Measurements from ENCODE around the gene ZBTB16. TPM values are rescaled to one million over a fixed set of nuclear protein-coding genes. Genes with fewer than 3 reads are reported as not detected.

The ZBTB16 gene
- total and polyA plus RNA-seq, 4 donors: 32.9 to 283 (median 74.5) TPM

GRCh38 chr11:114273890-114274635 is 214.6 kb downstream of the ZBTB16 start:
- no peaks in the 10 kb centered on the region for H3K9me3 ChIP-seq (ENCODE audit: control insufficient read depth, low read length)
- peaks cover 0 to 3% of the 10 kb centered on the region in 2 donors for H3K36me3 ChIP-seq (ENCODE audit: control insufficient read depth in 1 of 2, insufficient read depth in 2 of 2, low read length in 1 of 2)
- WGBS, 2 donors: 83 to 87% methylated on average over 5 of the region's 5 CpGs
- DNase-seq: no peak
- H3K27ac ChIP-seq (ENCODE audit: low read depth in 1 of 2, low read length in 2 of 2): no peak overlapping the region
- no peaks in the 10 kb centered on the region for H3K27me3 ChIP-seq (ENCODE audit: control insufficient read depth in 1 of 2, insufficient read depth in 2 of 2, low read length in 1 of 2)
- no peak overlapping the region for H3K4me3 ChIP-seq (ENCODE audit: low read length in 2 of 2)
- H3K4me1 ChIP-seq (ENCODE audit: control insufficient read depth in 1 of 2, insufficient read depth in 2 of 2, low read length in 2 of 2): peaks cover 0 to 2% of the 10 kb centered on the region in 2 donors
- intact Hi-C loops (cut with DNase I): no loop called here
- no peak for ATAC-seq (ENCODE audit: low FRiP score)

GRCh38 chr11:114274637-114275036 is 215.1 kb downstream of the ZBTB16 start:
- no peaks in the 10 kb centered on the region for H3K9me3 ChIP-seq (ENCODE audit: control insufficient read depth, low read length)
- DNase-seq (no peak), ATAC-seq (ENCODE audit: low FRiP score) (no peak)
- no peak overlapping the region for H3K27ac ChIP-seq (ENCODE audit: low read depth in 1 of 2, low read length in 2 of 2)
- no peak overlapping the region for H3K4me3 ChIP-seq (ENCODE audit: low read length in 2 of 2)
- intact Hi-C loops (cut with DNase I): no loop called here
- H3K4me1 ChIP-seq (ENCODE audit: control insufficient read depth in 1 of 2, insufficient read depth in 2 of 2, low read length in 2 of 2): peaks cover 0 to 2% of the 10 kb centered on the region in 2 donors
- 67 to 76% methylated on average over 3 of the region's 3 CpGs for WGBS, 2 donors
- peaks cover 0 to 3% of the 10 kb centered on the region in 2 donors for H3K36me3 ChIP-seq (ENCODE audit: control insufficient read depth in 1 of 2, insufficient read depth in 2 of 2, low read length in 1 of 2)
- H3K27me3 ChIP-seq (ENCODE audit: control insufficient read depth in 1 of 2, insufficient read depth in 2 of 2, low read length in 1 of 2): no peaks in the 10 kb centered on the region

GRCh38 chr11:114275280-114275679 is 215.8 kb downstream of the ZBTB16 start:
- Histone ChIP-seq H3K9me3 (ENCODE audit: control insufficient read depth, low read length) (no peaks in the 10 kb centered on the region), H3K27ac (ENCODE audit: low read depth in 1 of 2, low read length in 2 of 2) (no peak overlapping the region), H3K4me1 (ENCODE audit: control insufficient read depth in 1 of 2, insufficient read depth in 2 of 2, low read length in 2 of 2) (peaks cover 0 to 2% of the 10 kb centered on the region in 2 donors), H3K36me3 (ENCODE audit: control insufficient read depth in 1 of 2, insufficient read depth in 2 of 2, low read length in 1 of 2) (peaks cover 0 to 2% of the 10 kb centered on the region in 2 donors), H3K4me3 (ENCODE audit: low read length in 2 of 2) (no peak overlapping the region), H3K27me3 (ENCODE audit: control insufficient read depth in 1 of 2, insufficient read depth in 2 of 2, low read length in 1 of 2) (no peaks in the 10 kb centered on the region)
- WGBS, 2 donors: 13 to 18% methylated on average over 3 of the region's 3 CpGs
- intact Hi-C loops (cut with DNase I): no loop called here
- DNase-seq (peak in 1 of 2 donors; percentile 63), ATAC-seq (ENCODE audit: low FRiP score) (peak; percentile 19)

- no peak for DNase-seq
- no peak for ATAC-seq (ENCODE audit: low FRiP score)
- intact Hi-C loops (cut with DNase I): no loop called here
- no peak overlapping the region for H3K27ac ChIP-seq (ENCODE audit: low read depth in 1 of 2, low read length in 2 of 2)
- 35 to 36% methylated on average over 5 of the region's 5 CpGs for WGBS, 2 donors
- H3K36me3 ChIP-seq (ENCODE audit: control insufficient read depth in 1 of 2, insufficient read depth in 2 of 2, low read length in 1 of 2): peaks cover 0 to 1% of the 10 kb centered on the region in 2 donors
- H3K27me3 ChIP-seq (ENCODE audit: control insufficient read depth in 1 of 2, insufficient read depth in 2 of 2, low read length in 1 of 2): no peaks in the 10 kb centered on the region
- no peak overlapping the region for H3K4me3 ChIP-seq (ENCODE audit: low read length in 2 of 2)
- peaks cover 0 to 4% of the 10 kb centered on the region in 2 donors for H3K4me1 ChIP-seq (ENCODE audit: control insufficient read depth in 1 of 2, insufficient read depth in 2 of 2, low read length in 2 of 2)
- H3K9me3 ChIP-seq (ENCODE audit: control insufficient read depth, low read length): no peaks in the 10 kb centered on the region
Measured at GRCh38 chr11:114276077-114276476, 216.6 kb downstream of the ZBTB16 start.

GRCh38 chr11:114277637-114278341 is 218.3 kb downstream of the ZBTB16 start:
- DNase-seq: no peak
- H3K27ac ChIP-seq (ENCODE audit: low read depth in 1 of 2, low read length in 2 of 2): no peak overlapping the region
- 89 to 91% methylated on average over 11 of the region's 11 CpGs for WGBS, 2 donors
- H3K4me3 ChIP-seq (ENCODE audit: low read length in 2 of 2): no peak overlapping the region
- no peaks in the 10 kb centered on the region for H3K9me3 ChIP-seq (ENCODE audit: control insufficient read depth, low read length)
- ATAC-seq (ENCODE audit: low FRiP score): no peak
- intact Hi-C loops (cut with DNase I): no loop called here
- peaks cover 0 to 1% of the 10 kb centered on the region in 2 donors for H3K36me3 ChIP-seq (ENCODE audit: control insufficient read depth in 1 of 2, insufficient read depth in 2 of 2, low read length in 1 of 2)
- H3K27me3 ChIP-seq (ENCODE audit: control insufficient read depth in 1 of 2, insufficient read depth in 2 of 2, low read length in 1 of 2): no peaks in the 10 kb centered on the region
- H3K4me1 ChIP-seq (ENCODE audit: control insufficient read depth in 1 of 2, insufficient read depth in 2 of 2, low read length in 2 of 2): peaks cover 0 to 4% of the 10 kb centered on the region in 2 donors

GRCh38 chr11:114278342-114279065 is 219.0 kb downstream of the ZBTB16 start:
- Histone ChIP-seq H3K9me3 (ENCODE audit: control insufficient read depth, low read length) (no peaks in the 10 kb centered on the region), H3K36me3 (ENCODE audit: control insufficient read depth in 1 of 2, insufficient read depth in 2 of 2, low read length in 1 of 2) (peaks cover 0 to 1% of the 10 kb centered on the region in 2 donors), H3K4me3 (ENCODE audit: low read length in 2 of 2) (no peak overlapping the region), H3K4me1 (ENCODE audit: control insufficient read depth in 1 of 2, insufficient read depth in 2 of 2, low read length in 2 of 2) (peaks cover 0 to 2% of the 10 kb centered on the region in 2 donors), H3K27me3 (ENCODE audit: control insufficient read depth in 1 of 2, insufficient read depth in 2 of 2, low read length in 1 of 2) (no peaks in the 10 kb centered on the region), H3K27ac (ENCODE audit: low read depth in 1 of 2, low read length in 2 of 2) (no peak overlapping the region)
- DNase-seq: no peak
- intact Hi-C loops (cut with DNase I): no loop called here
- ATAC-seq (ENCODE audit: low FRiP score): no peak
- 88 to 92% methylated on average over 4 of the region's 4 CpGs for WGBS, 2 donors

- no peaks in the 10 kb centered on the region for H3K36me3 ChIP-seq (ENCODE audit: control insufficient read depth in 1 of 2, insufficient read depth in 2 of 2, low read length in 1 of 2)
- H3K4me3 ChIP-seq (ENCODE audit: low read length in 2 of 2): no peak overlapping the region
- no peaks in the 10 kb centered on the region for H3K27me3 ChIP-seq (ENCODE audit: control insufficient read depth in 1 of 2, insufficient read depth in 2 of 2, low read length in 1 of 2)
- WGBS, 2 donors: 67% methylated on average over 9 of the region's 9 CpGs
- intact Hi-C loops (cut with DNase I): loop anchor here in 1 of 2 donors (2.0 to 10.0 kb wide), 5 partner anchors 42 to 483 kb away; partner anchors contain the start of genes C11orf71, RBM7 and REXO2
- DNase-seq: no peak
- H3K9me3 ChIP-seq (ENCODE audit: control insufficient read depth, low read length): no peaks in the 10 kb centered on the region
- ATAC-seq (ENCODE audit: low FRiP score): peak; percentile 74
- H3K27ac ChIP-seq (ENCODE audit: low read depth in 1 of 2, low read length in 2 of 2): no peak overlapping the region
- peaks cover 0 to 2% of the 10 kb centered on the region in 2 donors for H3K4me1 ChIP-seq (ENCODE audit: control insufficient read depth in 1 of 2, insufficient read depth in 2 of 2, low read length in 2 of 2)
Measured at GRCh38 chr11:114279792-114280546, 220.5 kb downstream of the ZBTB16 start.

- intact Hi-C loops (cut with DNase I): loop anchor here in 1 of 2 donors (2.0 to 10.0 kb wide), 5 partner anchors 42 to 482 kb away; partner anchors contain the start of genes C11orf71, RBM7 and REXO2
- ATAC-seq (ENCODE audit: low FRiP score) (peak; percentile 87), DNase-seq (peak; percentile 84 to 86)
- Histone ChIP-seq H3K9me3 (ENCODE audit: control insufficient read depth, low read length) (no peaks in the 10 kb centered on the region), H3K27ac (ENCODE audit: low read depth in 1 of 2, low read length in 2 of 2) (peak overlapping the region in 1 of 2 donors; percentile 7), H3K27me3 (ENCODE audit: control insufficient read depth in 1 of 2, insufficient read depth in 2 of 2, low read length in 1 of 2) (no peaks in the 10 kb centered on the region), H3K4me1 (ENCODE audit: control insufficient read depth in 1 of 2, insufficient read depth in 2 of 2, low read length in 2 of 2) (peaks cover 0 to 2% of the 10 kb centered on the region in 2 donors), H3K36me3 (ENCODE audit: control insufficient read depth in 1 of 2, insufficient read depth in 2 of 2, low read length in 1 of 2) (no peaks in the 10 kb centered on the region), H3K4me3 (ENCODE audit: low read length in 2 of 2) (no peak overlapping the region)
- 10 to 15% methylated on average over 6 of the region's 6 CpGs for whole genome bisulfite sequencing, 2 donors
Measured at GRCh38 chr11:114280696-114281095, 221.2 kb downstream of the ZBTB16 start.

All from aorta (tissue), 5 donors.